ENCODE data around the gene FOXD4.
"Not testable (repeated sequence)": the region's sequence is repeated elsewhere in the genome, so short reads cannot be mapped to it uniquely, and the experiment has no call there.

The FOXD4 gene

GRCh38 chr9:117995-118467 is at the start of gene FOXD4:
TSS of gene FOXD4 (minus strand) at chr9:118417. CDS start at chr9:118119, 298 bp downstream.
- not testable (repeated sequence) for DNase-seq

GRCh38 chr9:159871-160270 is 41.7 kb upstream of the FOXD4 start:
- not testable (repeated sequence) for DNase-seq

- not testable (repeated sequence) for DNase-seq
Measured at GRCh38 chr9:151173-151572, 33.0 kb upstream of the FOXD4 start.

GRCh38 chr9:139880-140279 is 21.7 kb upstream of the FOXD4 start:
- DNase-seq: not testable (repeated sequence)

- peak; percentile 20 for DNase-seq
Measured at GRCh38 chr9:117144-117994, 848 bp downstream of the FOXD4 start.

- DNase-seq: not testable (repeated sequence)
Measured at GRCh38 chr9:116239-117077, 1.8 kb downstream of the FOXD4 start.

GRCh38 chr9:115118-115451 is 3.1 kb downstream of the FOXD4 start:
- not testable (repeated sequence) for DNase-seq

- peak; percentile 13 for DNase-seq
Measured at GRCh38 chr9:114267-115117, 3.7 kb downstream of the FOXD4 start.

- DNase-seq: peak; percentile 46
Measured at GRCh38 chr9:113468-114266, 4.5 kb downstream of the FOXD4 start.

GRCh38 chr9:112589-113467 is 5.4 kb downstream of the FOXD4 start:
- not testable (repeated sequence) for DNase-seq

GRCh38 chr9:110672-111071 is 7.5 kb downstream of the FOXD4 start:
- not testable (repeated sequence) for DNase-seq

GRCh38 chr9:109540-109939 is 8.7 kb downstream of the FOXD4 start:
- DNase-seq: not testable (repeated sequence)

GRCh38 chr9:108742-109495 is 9.3 kb downstream of the FOXD4 start:
- not testable (repeated sequence) for DNase-seq

- not testable (repeated sequence) for DNase-seq
Measured at GRCh38 chr9:105991-106390, 12.2 kb downstream of the FOXD4 start.

GRCh38 chr9:100430-100829 is 17.8 kb downstream of the FOXD4 start:
- not testable (repeated sequence) for DNase-seq

GRCh38 chr9:99867-100266 is 18.4 kb downstream of the FOXD4 start:
- DNase-seq: not testable (repeated sequence)

- not testable (repeated sequence) for DNase-seq
Measured at GRCh38 chr9:98775-99174, 19.4 kb downstream of the FOXD4 start.

GRCh38 chr9:94992-95391 is 23.2 kb downstream of the FOXD4 start:
- not testable (repeated sequence) for DNase-seq

- DNase-seq: not testable (repeated sequence)
Measured at GRCh38 chr9:94323-94722, 23.9 kb downstream of the FOXD4 start.

- not testable (repeated sequence) for DNase-seq
Measured at GRCh38 chr9:93909-94308, 24.3 kb downstream of the FOXD4 start.

Data from CD4-positive, alpha-beta T cell treated with Interferon gamma for 1 hour (primary cell).